Measurements from ENCODE around the gene ENOX2.

ENOX2 gene

GRCh38 chrX:130594453-130594916 is 308.5 kb downstream of the ENOX2 start:
- no peak for TF ChIP-seq CTCF (IDR thresholded peaks at IDR 0.05; ENCODE audit: low read depth, low read length, missing control alignments)
- H3K36me3 ChIP-seq (replicated peaks) = no peaks in the 10 kb centered on the region
- no peak for DNase-seq
- no peaks in the 10 kb centered on the region for H3K27me3 ChIP-seq (replicated peaks)
- H3K27ac ChIP-seq = no peak overlapping the region
- in situ Hi-C loops (cut with HindIII; ENCODE audit: low pct_ligation_motif_present, low sequenced_read_pairs) = no loop called here
- H3K4me3 ChIP-seq (ENCODE audit: low read depth, low read length) = no peak overlapping the region

GRCh38 chrX:130593911-130594310 is 309.1 kb downstream of the ENOX2 start:
- no peaks in the 10 kb centered on the region for H3K36me3 ChIP-seq (replicated peaks)
- DNase-seq = no peak
- H3K4me3 ChIP-seq (ENCODE audit: low read depth, low read length) = no peak overlapping the region
- no peak overlapping the region for H3K27ac ChIP-seq
- H3K27me3 ChIP-seq (replicated peaks) = no peaks in the 10 kb centered on the region
- in situ Hi-C loops (cut with HindIII; ENCODE audit: low pct_ligation_motif_present, low sequenced_read_pairs) = no loop called here
- no peak for TF ChIP-seq CTCF (IDR thresholded peaks at IDR 0.05; ENCODE audit: low read depth, low read length, missing control alignments)

- no peaks in the 10 kb centered on the region for H3K36me3 ChIP-seq (replicated peaks)
- in situ Hi-C loops (cut with HindIII; ENCODE audit: low pct_ligation_motif_present, low sequenced_read_pairs) = no loop called here
- no peak overlapping the region for H3K4me3 ChIP-seq (ENCODE audit: low read depth, low read length)
- TF ChIP-seq CTCF (IDR thresholded peaks at IDR 0.05; ENCODE audit: low read depth, low read length, missing control alignments) = no peak
- H3K27ac ChIP-seq = no peak overlapping the region
- no peak for DNase-seq
- no peaks in the 10 kb centered on the region for H3K27me3 ChIP-seq (replicated peaks)
Observed at GRCh38 chrX:130592204-130592603, 310.8 kb downstream of the ENOX2 start.

GRCh38 chrX:130578906-130579305 is 324.1 kb downstream of the ENOX2 start:
- H3K36me3 ChIP-seq (replicated peaks) = no peaks in the 10 kb centered on the region
- DNase-seq = no peak
- in situ Hi-C loops (cut with HindIII; ENCODE audit: low pct_ligation_motif_present, low sequenced_read_pairs) = no loop called here
- no peaks in the 10 kb centered on the region for H3K27me3 ChIP-seq (replicated peaks)
- no peak overlapping the region for H3K27ac ChIP-seq
- no peak overlapping the region for H3K4me3 ChIP-seq (ENCODE audit: low read depth, low read length)
- TF ChIP-seq CTCF (IDR thresholded peaks at IDR 0.05; ENCODE audit: low read depth, low read length, missing control alignments) = no peak

GRCh38 chrX:130577431-130577830 is 325.6 kb downstream of the ENOX2 start:
- in situ Hi-C loops (cut with HindIII; ENCODE audit: low pct_ligation_motif_present, low sequenced_read_pairs) = no loop called here
- Histone ChIP-seq H3K27me3 (replicated peaks) (no peaks in the 10 kb centered on the region), H3K4me3 (ENCODE audit: low read depth, low read length) (no peak overlapping the region), H3K36me3 (replicated peaks) (no peaks in the 10 kb centered on the region), H3K27ac (no peak overlapping the region)
- DNase-seq = no peak
- TF ChIP-seq CTCF (IDR thresholded peaks at IDR 0.05; ENCODE audit: low read depth, low read length, missing control alignments) = no peak

GRCh38 chrX:130575831-130576389 is 327.1 kb downstream of the ENOX2 start:
- no peaks in the 10 kb centered on the region for H3K27me3 ChIP-seq (replicated peaks)
- H3K4me3 ChIP-seq (ENCODE audit: low read depth, low read length) = no peak overlapping the region
- DNase-seq = peak; percentile 14
- in situ Hi-C loops (cut with HindIII; ENCODE audit: low pct_ligation_motif_present, low sequenced_read_pairs) = no loop called here
- no peak overlapping the region for H3K27ac ChIP-seq
- TF ChIP-seq CTCF (IDR thresholded peaks at IDR 0.05; ENCODE audit: low read depth, low read length, missing control alignments) = peak; percentile 84
- H3K36me3 ChIP-seq (replicated peaks) = no peaks in the 10 kb centered on the region

All from brain microvascular endothelial cell (primary cell).